ENCODE measurements around the gene NRG3. TPM values are rescaled to one million over a fixed set of nuclear protein-coding genes. Genes with fewer than 3 reads are reported as not detected.

Gene NRG3
- polyA plus RNA-seq (2013, experiment 1 of 2), result 14.4 TPM
- polyA plus RNA-seq (2013, experiment 2 of 2), result 12.7 TPM

- no peaks in the 10 kb centered on the region for H3K36me3 ChIP-seq (ENCODE audit: control insufficient read depth, insufficient read depth, low read length)
- no peak within 1 kb of the TSS for H3K27ac ChIP-seq (ENCODE audit: low read depth, low read length, severe bottlenecking)
- WGBS, 2 experiments (ENCODE audit: insufficient coverage in 2 of 2), result 0% methylated on average over 40 to 54 of the region's 95 CpGs
- no peaks in the 10 kb centered on the region for H3K9me3 ChIP-seq (ENCODE audit: control insufficient read depth, low read length)
- peaks cover 11% of the 10 kb centered on the region for H3K4me1 ChIP-seq (ENCODE audit: control insufficient read depth, insufficient read depth, low read length, poor library complexity, severe bottlenecking)
- H3K4me3 ChIP-seq (ENCODE audit: extremely low read depth, insufficient read depth, low read length, poor library complexity, severe bottlenecking), result peak within 1 kb of the TSS; percentile 45
Observed at GRCh38 chr10:81874875-81875466, at the start of gene NRG3. TSS of gene NRG3 (plus strand) at chr10:81875194.

DNA sequence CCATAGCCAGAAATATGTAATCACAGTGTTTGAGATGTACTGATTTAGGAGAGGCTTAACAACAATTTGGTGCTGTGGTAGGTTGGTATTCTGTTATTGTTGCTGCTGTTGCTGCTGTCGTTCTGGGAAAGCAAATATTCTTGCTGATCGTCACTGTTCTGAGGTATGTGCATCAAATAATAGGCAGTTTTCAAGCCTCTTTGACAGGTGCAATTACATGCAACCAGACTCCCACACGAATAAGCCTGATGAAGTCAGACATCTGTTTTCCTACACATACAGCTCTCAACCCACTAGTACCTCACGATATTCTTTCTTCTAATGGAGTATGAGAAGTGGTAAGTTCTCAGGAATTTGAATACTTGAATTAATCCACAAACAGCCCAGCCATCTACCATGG lies 46.7 kb upstream of the NRG3 start:
- no peaks in the 10 kb centered on the region for H3K36me3 ChIP-seq (ENCODE audit: control insufficient read depth, insufficient read depth, low read length)
- H3K4me1 ChIP-seq (ENCODE audit: control insufficient read depth, insufficient read depth, low read length, poor library complexity, severe bottlenecking), result no peaks in the 10 kb centered on the region
- H3K4me3 ChIP-seq (ENCODE audit: extremely low read depth, insufficient read depth, low read length, poor library complexity, severe bottlenecking), result no peak overlapping the region
- H3K27ac ChIP-seq (ENCODE audit: low read depth, low read length, severe bottlenecking), result no peak overlapping the region
- no peaks in the 10 kb centered on the region for H3K9me3 ChIP-seq (ENCODE audit: control insufficient read depth, low read length)
- whole genome bisulfite sequencing, 2 experiments (ENCODE audit: insufficient coverage in 2 of 2), result 86% methylated on average over 2 of the region's 4 CpGs

DNA sequence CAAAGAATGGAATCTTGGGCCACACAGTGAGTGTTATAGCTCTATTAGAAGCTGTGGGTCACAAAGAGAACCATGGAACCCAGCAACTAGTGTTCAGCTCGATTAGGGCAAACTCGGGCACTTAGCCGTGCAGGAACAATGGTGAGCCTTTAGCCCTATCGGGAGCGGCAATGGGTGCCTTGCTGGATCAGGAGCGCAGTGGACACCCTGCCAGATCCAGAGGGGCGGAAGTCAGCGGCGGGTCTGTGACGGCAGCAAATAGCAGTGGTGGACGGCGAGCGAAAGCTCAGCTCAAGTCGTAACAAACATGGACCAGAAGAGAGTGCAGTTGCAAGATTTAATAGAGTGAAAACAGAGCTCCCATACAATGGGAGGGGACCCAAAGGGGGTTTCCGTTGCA lies 43.9 kb upstream of the NRG3 start:
- Histone ChIP-seq H3K27ac (ENCODE audit: low read depth, low read length, severe bottlenecking) (no peak overlapping the region), H3K4me3 (ENCODE audit: extremely low read depth, insufficient read depth, low read length, poor library complexity, severe bottlenecking) (no peak overlapping the region), H3K36me3 (ENCODE audit: control insufficient read depth, insufficient read depth, low read length) (no peaks in the 10 kb centered on the region), H3K4me1 (ENCODE audit: control insufficient read depth, insufficient read depth, low read length, poor library complexity, severe bottlenecking) (no peaks in the 10 kb centered on the region), H3K9me3 (ENCODE audit: control insufficient read depth, low read length) (no peaks in the 10 kb centered on the region)
- 94 to 97% methylated on average over 11 of the region's 15 CpGs for WGBS, 2 experiments (ENCODE audit: insufficient coverage in 2 of 2)

- no peaks in the 10 kb centered on the region for H3K9me3 ChIP-seq (ENCODE audit: control insufficient read depth, low read length)
- no peaks in the 10 kb centered on the region for H3K4me1 ChIP-seq (ENCODE audit: control insufficient read depth, insufficient read depth, low read length, poor library complexity, severe bottlenecking)
- H3K27ac ChIP-seq (ENCODE audit: low read depth, low read length, severe bottlenecking), result no peak overlapping the region
- H3K4me3 ChIP-seq (ENCODE audit: extremely low read depth, insufficient read depth, low read length, poor library complexity, severe bottlenecking), result no peak overlapping the region
- H3K36me3 ChIP-seq (ENCODE audit: control insufficient read depth, insufficient read depth, low read length), result no peaks in the 10 kb centered on the region
Observed at GRCh38 chr10:81838950-81839349, 36.0 kb upstream of the NRG3 start.

DNA sequence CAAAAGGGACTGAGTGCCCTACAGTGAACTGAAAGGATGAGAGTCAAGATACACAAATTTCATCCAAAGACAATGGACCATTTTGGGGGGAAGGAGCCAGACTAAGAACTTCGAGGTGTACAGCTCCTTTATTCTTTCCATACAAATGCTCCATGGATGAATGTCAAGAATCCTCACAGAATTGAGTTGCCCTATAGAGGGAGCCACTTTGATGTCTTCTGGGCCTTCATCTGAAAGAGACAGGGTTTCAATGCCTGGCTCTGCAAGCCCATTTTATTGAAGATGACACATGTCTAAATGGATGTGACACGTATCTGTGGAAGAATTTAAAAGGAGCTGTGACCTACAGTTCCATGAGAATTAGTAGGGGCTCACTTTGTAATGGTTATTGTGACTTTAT lies 32.0 kb upstream of the NRG3 start:
- no peaks in the 10 kb centered on the region for H3K9me3 ChIP-seq (ENCODE audit: control insufficient read depth, low read length)
- no peak overlapping the region for H3K27ac ChIP-seq (ENCODE audit: low read depth, low read length, severe bottlenecking)
- no peaks in the 10 kb centered on the region for H3K36me3 ChIP-seq (ENCODE audit: control insufficient read depth, insufficient read depth, low read length)
- no peak overlapping the region for H3K4me3 ChIP-seq (ENCODE audit: extremely low read depth, insufficient read depth, low read length, poor library complexity, severe bottlenecking)
- H3K4me1 ChIP-seq (ENCODE audit: control insufficient read depth, insufficient read depth, low read length, poor library complexity, severe bottlenecking), result no peaks in the 10 kb centered on the region
- no CpG with 5 or more reads among the region's 2 CpGs for WGBS, 2 experiments (ENCODE audit: insufficient coverage in 2 of 2)

DNA sequence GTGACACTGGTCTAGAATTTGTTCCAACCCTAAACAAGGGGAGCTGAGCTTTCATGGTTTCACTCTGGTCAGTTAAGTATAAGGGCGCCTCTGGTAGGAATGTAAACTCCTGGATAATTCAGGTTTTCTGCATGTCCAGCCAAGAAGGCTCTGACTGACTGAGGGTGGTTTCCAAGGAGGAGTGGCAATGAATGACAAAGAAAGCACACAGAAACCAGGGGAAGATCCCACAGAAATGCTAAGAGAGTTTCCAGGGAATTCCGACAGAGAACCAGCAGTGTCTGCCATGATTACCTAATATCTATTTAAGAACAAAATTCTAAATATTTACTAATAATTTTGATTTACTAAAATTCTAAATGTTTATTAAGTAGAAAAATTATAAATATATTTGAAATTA lies 27.3 kb upstream of the NRG3 start:
- no peaks in the 10 kb centered on the region for H3K4me1 ChIP-seq (ENCODE audit: control insufficient read depth, insufficient read depth, low read length, poor library complexity, severe bottlenecking)
- no peak overlapping the region for H3K4me3 ChIP-seq (ENCODE audit: extremely low read depth, insufficient read depth, low read length, poor library complexity, severe bottlenecking)
- H3K36me3 ChIP-seq (ENCODE audit: control insufficient read depth, insufficient read depth, low read length), result no peaks in the 10 kb centered on the region
- 38% methylated on average over 1 of the region's 2 CpGs; no CpG with 5 or more reads in 1 of the 2 experiments for WGBS, 2 experiments (ENCODE audit: insufficient coverage in 2 of 2)
- H3K9me3 ChIP-seq (ENCODE audit: control insufficient read depth, low read length), result no peaks in the 10 kb centered on the region
- peak overlapping the region; percentile 33 for H3K27ac ChIP-seq (ENCODE audit: low read depth, low read length, severe bottlenecking)

GRCh38 chr10:81848514-81848913 lies 26.5 kb upstream of the NRG3 start:
- Histone ChIP-seq H3K9me3 (ENCODE audit: control insufficient read depth, low read length) (no peaks in the 10 kb centered on the region), H3K27ac (ENCODE audit: low read depth, low read length, severe bottlenecking) (no peak overlapping the region), H3K4me3 (ENCODE audit: extremely low read depth, insufficient read depth, low read length, poor library complexity, severe bottlenecking) (no peak overlapping the region), H3K4me1 (ENCODE audit: control insufficient read depth, insufficient read depth, low read length, poor library complexity, severe bottlenecking) (no peaks in the 10 kb centered on the region), H3K36me3 (ENCODE audit: control insufficient read depth, insufficient read depth, low read length) (no peaks in the 10 kb centered on the region)
- 16 to 33% methylated on average over 1 to 2 of the region's 4 CpGs for WGBS, 2 experiments (ENCODE audit: insufficient coverage in 2 of 2)

- Histone ChIP-seq H3K9me3 (ENCODE audit: control insufficient read depth, low read length) (no peaks in the 10 kb centered on the region), H3K36me3 (ENCODE audit: control insufficient read depth, insufficient read depth, low read length) (no peaks in the 10 kb centered on the region), H3K4me1 (ENCODE audit: control insufficient read depth, insufficient read depth, low read length, poor library complexity, severe bottlenecking) (no peaks in the 10 kb centered on the region), H3K4me3 (ENCODE audit: extremely low read depth, insufficient read depth, low read length, poor library complexity, severe bottlenecking) (no peak overlapping the region), H3K27ac (ENCODE audit: low read depth, low read length, severe bottlenecking) (no peak overlapping the region)
- WGBS, 2 experiments (ENCODE audit: insufficient coverage in 2 of 2), result 83 to 86% methylated on average over 2 to 4 of the region's 5 CpGs
Observed at GRCh38 chr10:81848931-81849330, 26.1 kb upstream of the NRG3 start.

DNA sequence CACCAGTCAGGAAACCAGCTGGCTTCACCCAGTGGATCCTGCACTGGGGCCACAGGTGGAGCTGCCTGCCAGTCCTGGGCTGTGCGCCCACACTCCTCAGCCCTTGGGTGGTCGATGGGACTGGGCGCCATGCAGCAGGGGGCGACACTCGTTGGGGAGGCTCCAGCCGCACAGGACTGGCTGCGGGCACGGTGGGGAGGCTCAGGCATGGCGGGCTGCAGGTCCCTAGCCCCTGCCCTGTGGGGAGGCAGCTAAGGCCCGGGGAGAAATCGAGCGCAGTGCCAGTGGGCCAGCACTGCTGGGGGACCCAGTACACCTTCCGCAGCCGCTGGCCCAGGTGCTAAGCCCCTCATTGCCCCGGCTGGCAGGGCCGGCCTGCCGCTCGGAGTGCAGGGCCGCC lies 12.4 kb upstream of the NRG3 start:
- whole genome bisulfite sequencing, 2 experiments (ENCODE audit: insufficient coverage in 2 of 2), result 96 to 97% methylated on average over 14 to 19 of the region's 19 CpGs
- Histone ChIP-seq H3K36me3 (ENCODE audit: control insufficient read depth, insufficient read depth, low read length) (no peaks in the 10 kb centered on the region), H3K27ac (ENCODE audit: low read depth, low read length, severe bottlenecking) (no peak overlapping the region), H3K9me3 (ENCODE audit: control insufficient read depth, low read length) (peaks cover 5% of the 10 kb centered on the region), H3K4me3 (ENCODE audit: extremely low read depth, insufficient read depth, low read length, poor library complexity, severe bottlenecking) (no peak overlapping the region), H3K4me1 (ENCODE audit: control insufficient read depth, insufficient read depth, low read length, poor library complexity, severe bottlenecking) (peaks cover 19% of the 10 kb centered on the region)

DNA sequence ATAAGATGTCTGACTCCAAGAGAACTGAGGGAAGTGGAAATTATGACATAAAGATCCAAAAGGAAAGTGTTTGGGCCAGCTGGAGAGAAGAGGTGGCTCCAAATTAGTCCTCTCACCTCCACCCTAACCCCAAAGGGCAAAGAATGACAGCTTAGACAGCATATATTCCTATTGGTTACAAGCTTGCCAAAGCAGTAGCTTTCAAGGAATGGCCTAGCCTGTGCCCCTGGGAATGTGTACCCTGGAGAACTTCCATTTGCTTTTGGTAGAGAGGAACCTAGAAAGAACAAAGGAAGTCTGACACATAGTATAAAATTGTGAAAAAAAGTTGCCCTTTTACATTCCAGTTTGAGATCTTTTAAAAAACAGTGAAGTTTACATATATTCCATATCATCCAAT lies 11.2 kb upstream of the NRG3 start:
- H3K27ac ChIP-seq (ENCODE audit: low read depth, low read length, severe bottlenecking), result no peak overlapping the region
- H3K4me3 ChIP-seq (ENCODE audit: extremely low read depth, insufficient read depth, low read length, poor library complexity, severe bottlenecking), result no peak overlapping the region
- peaks cover 5% of the 10 kb centered on the region for H3K9me3 ChIP-seq (ENCODE audit: control insufficient read depth, low read length)
- peaks cover 25% of the 10 kb centered on the region for H3K4me1 ChIP-seq (ENCODE audit: control insufficient read depth, insufficient read depth, low read length, poor library complexity, severe bottlenecking)
- no peaks in the 10 kb centered on the region for H3K36me3 ChIP-seq (ENCODE audit: control insufficient read depth, insufficient read depth, low read length)

GRCh38 chr10:81865581-81865980 lies 9.4 kb upstream of the NRG3 start:
- H3K9me3 ChIP-seq (ENCODE audit: control insufficient read depth, low read length), result peaks cover 5% of the 10 kb centered on the region
- no peak overlapping the region for H3K4me3 ChIP-seq (ENCODE audit: extremely low read depth, insufficient read depth, low read length, poor library complexity, severe bottlenecking)
- 25% methylated on average over 1 of the region's 2 CpGs; no CpG with 5 or more reads in 1 of the 2 experiments for WGBS, 2 experiments (ENCODE audit: insufficient coverage in 2 of 2)
- no peaks in the 10 kb centered on the region for H3K36me3 ChIP-seq (ENCODE audit: control insufficient read depth, insufficient read depth, low read length)
- peak overlapping the region; percentile 65 for H3K27ac ChIP-seq (ENCODE audit: low read depth, low read length, severe bottlenecking)
- H3K4me1 ChIP-seq (ENCODE audit: control insufficient read depth, insufficient read depth, low read length, poor library complexity, severe bottlenecking), result peaks cover 25% of the 10 kb centered on the region
